HG03354 (cell line): ENCODE measurements around the gene ACVR2B.

ENCODE experiments used
- ATAC-seq: cut with Tn5 transposase; IDR thresholded peaks from one replicate; pipeline ENCODE4 v1.9.1; 2021; ENCODE audit warnings: mild to moderate bottlenecking; ENCODE audit not compliant: unreplicated experiment, poor library complexity, severe bottlenecking

ACVR2B gene

DNA sequence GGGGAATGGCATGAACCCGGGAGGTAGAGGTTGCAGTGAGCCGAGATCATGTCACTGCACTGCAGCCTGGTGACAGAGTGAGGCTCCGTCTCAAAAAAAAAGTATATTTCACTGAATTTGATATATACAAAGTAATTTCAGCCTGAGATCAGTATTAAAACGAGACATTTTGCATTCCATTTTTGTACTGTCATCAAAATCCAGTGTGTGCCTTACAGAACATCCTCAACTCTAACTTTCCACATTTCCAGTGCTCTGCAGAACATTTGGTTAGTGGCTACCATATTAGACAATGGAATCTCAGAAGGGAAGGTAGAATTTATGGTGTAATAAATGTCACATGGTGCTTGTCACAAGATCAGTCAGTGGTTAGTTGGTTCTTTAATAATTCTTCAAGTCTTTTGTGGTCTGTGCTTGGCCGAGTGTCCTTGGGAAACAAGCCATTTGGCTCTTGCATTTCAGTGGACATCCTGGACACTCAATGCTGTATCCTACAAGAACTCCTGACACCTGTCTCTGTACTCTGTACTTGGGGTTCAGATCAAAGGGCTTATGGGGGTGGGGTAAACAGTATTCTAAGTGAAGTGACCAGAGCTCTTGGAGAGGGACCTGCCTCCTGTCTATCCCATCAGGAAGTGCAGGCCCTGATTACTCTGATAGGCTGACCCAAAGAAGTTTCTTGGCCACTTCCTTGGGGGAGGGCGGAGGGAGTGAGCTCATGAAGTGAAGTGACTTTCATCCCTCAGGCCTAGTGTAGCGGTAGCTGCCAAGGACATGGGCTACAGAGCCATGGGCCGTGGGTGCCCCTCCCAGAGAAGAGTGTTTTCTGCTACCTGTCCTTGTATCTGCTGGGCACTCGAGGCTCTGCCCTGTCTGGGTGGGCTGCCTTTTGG lies 3.7 kb downstream of the ACVR2B start:
- no peak for ATAC-seq

DNA sequence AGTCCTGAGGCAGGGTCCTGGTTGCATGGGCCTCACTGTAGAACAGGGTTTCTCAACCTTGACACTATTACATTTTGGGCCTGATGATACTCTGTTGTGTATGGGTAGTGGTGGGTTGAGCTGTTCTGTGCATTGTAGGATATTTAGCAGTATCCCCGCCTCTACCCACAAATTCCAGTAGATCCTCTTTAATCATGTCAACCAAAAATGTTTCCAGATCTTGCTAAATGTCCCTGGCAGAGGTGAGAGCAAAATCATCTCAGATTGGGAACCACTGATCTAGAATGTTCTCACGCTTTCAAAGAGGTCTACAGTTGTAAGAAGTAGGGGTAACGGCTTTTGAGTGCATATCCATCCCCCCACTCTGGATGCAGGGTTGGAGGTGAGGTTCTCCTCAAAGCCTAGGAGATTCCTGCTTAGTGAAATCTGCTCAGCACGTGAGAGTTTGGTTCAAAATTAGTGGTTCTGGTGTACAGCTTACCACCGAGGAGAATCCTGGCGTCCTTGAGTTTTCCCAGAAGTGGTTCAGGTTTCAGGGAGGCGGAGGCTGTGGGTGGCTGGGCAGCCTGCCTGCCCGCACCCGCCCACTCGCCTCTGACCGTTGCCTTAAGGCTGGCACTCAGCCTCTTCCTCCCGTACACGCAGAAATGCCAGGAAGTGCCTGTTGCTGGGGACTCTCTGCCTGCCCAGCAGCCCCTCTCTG lies 5.3 kb downstream of the ACVR2B start:
- no peak for ATAC-seq

DNA sequence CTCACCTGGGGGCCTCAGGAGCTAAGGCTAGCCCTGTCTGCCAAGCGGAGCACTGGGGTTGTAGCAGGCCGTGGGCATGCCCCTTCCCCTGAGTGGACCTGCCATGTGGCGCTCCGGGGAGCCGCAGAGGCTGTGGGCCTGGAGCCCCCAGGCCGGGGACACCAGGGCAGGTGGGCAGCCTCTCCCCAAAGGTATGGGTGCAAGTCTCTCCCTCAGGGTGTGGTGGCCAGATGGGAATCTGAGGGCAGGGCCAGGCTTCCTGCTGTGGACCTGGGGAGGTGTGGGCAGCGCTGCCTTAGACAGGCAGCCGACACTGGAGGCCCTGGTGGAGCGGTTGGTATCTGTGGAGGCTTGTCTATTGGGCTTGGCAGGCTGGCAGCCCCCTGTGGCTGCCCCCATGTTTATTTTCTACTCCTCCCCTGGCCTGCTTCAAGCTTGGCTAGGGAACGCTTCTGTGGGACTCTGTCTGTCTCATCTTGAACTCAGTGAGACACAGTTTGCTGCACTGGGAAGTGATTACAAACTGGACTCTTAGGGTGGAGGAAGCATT lies 5.9 kb downstream of the ACVR2B start:
- no peak for ATAC-seq

DNA sequence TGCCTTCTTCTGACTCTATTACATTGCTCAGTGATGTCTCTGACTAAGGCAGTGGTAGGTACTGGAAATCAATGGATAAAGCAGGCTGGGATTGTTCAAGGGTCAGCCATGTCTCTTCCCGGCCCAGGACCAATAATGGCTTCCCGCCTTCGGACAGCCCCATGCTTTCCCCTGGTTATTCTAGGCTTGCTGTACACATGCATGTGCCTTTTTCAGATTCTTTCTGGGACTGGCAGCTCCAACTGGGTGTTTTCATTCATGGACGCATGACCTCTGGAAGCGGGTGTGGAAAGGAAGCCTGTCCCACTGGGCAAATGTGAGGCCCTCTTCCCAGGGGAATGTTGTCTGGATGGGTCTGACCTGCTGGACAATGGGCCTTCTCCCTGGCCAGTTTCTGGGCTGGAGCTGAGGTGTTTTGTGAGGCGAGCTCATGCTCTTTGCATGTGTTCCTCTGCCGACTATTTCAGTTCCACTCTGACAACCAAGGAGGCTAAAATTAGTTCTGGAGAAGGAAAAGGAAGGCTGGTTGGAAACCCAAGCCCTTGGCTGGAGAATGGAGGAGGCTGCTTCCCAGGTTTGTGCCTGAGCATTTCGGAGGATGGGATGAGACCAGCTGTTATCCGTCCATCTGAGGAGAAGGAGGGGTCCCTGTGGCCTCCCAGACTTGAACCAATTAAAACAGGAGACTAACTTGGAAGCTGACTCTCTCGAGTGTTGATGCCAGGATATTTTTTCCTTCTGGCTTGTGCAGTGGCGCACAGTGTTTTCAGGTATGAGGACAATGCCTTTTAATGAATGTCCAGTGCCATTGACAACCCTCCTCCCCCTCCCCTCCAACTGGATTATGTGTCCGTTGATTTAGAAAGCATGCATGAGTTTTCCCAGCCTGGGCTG lies 6.9 kb downstream of the ACVR2B start:
- ATAC-seq, result no peak

DNA sequence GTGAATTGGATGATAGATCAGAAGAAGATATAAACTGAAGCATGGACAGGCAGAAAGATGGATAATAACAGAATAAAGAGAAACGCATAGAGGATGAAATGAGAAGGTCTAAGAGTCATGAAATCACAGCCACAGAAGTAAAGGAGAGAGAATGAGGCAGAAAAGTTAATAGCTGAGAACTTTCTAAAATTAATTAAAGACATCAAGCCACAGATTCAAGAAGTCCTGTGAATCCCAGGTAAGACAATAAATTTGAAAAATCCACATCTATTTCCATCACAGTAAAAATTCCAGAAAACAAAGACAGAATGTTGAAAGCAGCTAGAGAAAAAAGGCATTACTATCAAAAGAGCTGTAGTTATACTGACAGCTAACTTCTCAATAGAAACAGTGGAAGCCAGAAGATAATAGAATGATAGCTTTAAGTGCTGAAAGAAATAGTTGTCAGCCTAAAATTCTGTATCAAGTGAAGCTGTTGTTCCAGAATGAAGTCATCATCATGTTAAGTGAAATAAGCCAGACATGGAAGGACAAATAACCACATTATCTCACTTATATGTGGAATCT lies 12.0 kb downstream of the ACVR2B start:
- ATAC-seq, result no peak

DNA sequence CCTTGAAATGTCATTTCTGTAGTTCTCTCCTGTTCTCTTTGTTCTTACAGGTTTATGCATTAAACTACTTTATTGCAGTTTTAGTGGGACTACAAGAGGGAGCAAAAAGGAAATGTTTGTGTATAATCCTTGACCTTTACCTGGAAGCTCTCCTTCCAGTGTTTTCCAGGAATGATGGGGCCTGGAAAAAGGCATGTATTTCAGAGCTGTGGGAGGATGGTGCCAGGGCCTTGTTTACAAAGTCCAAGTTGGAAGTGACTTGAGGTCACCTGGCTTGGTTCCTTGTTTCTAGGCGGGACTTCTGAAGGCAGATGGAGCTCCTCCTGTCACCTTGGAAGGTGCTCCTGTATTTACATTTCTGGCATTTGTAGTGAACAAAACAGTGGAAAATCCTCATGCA lies 15.1 kb downstream of the ACVR2B start:
- no peak for ATAC-seq

DNA sequence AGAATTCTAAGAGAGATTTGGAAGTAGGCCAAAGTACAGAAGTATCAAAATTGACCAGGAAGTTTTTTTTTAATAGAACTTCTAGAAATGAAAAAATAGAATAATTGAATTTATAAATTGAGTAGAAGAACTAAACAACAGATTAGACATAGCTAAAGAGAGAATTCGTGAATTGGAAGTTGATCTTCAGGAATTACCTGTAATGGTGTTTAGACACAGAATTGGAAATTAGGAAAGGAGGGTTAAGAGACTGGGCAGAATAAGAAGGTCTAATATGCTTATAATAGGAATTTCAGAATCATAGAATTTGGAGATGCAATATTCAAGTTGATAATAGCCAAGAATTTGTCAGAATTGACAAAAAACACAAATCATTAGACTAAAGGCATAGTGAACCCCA lies 16.2 kb downstream of the ACVR2B start:
- no peak for ATAC-seq

DNA sequence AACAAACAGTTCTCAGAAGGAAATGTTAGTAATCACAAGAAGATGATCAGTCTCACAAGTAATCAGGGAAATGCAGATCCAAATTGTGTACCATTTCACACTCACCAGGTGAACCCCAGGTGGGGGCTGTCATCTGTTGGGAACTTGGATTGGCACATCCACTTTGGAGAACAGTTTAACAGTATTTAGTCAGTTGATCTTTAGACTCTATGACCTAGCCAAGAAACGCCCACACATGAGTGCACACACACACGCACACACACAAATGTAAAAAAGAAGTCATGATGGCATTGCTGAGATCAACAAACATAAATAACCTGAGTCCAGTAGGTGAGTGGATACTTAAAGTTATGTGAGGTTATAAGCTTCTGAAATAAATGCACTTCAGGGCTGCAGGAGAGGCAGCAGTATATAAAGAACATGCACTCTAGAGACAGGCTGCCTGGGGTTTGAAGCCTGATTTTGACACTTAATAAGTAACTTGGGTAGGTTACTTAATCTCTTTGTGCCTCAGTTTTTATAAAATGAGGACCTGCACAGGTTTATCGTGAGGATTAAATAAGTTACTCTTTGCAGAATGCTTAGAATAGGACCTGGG lies 17.7 kb downstream of the ACVR2B start:
- no peak for ATAC-seq

DNA sequence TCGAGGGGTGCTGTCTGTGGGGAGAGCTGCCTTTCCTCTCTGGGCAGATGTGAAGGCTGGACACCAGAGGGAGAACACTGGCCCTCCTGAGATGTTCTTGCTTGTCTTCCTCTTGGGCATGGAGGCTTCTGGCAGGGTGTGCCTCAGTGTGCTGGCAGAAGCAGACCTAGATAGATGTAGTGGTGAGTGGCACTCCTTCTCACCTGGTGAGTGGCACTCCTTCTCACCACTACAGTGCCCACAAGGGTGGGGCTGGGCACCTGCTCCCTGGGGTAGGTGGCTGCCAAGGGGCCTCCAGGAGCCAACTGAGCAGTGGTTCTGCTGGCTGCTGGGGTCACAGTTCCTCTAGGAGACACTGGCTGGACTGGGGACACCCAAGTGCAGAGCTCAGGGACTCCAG lies 18.7 kb downstream of the ACVR2B start:
- no peak for ATAC-seq

DNA sequence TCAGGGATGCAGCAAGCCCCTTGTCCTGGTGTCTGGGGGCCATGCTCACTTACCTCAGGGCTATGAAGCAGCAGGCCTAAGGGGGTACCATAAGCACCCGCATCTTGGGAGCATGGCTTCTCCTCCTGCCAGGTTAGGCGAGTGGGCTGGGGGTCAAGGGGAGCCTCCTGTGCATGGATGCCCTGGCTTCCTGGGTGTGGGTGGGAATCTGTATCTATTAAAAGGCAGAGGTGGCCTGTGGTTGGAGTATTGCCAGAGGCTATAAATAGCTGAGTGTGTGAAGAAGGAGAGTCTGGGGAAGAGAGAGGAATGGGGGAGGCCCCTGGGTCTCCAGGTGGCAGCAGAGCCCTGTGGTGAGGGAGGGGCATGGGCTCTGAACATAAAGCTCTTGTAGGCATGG lies 19.5 kb downstream of the ACVR2B start:
- no peak for ATAC-seq

DNA sequence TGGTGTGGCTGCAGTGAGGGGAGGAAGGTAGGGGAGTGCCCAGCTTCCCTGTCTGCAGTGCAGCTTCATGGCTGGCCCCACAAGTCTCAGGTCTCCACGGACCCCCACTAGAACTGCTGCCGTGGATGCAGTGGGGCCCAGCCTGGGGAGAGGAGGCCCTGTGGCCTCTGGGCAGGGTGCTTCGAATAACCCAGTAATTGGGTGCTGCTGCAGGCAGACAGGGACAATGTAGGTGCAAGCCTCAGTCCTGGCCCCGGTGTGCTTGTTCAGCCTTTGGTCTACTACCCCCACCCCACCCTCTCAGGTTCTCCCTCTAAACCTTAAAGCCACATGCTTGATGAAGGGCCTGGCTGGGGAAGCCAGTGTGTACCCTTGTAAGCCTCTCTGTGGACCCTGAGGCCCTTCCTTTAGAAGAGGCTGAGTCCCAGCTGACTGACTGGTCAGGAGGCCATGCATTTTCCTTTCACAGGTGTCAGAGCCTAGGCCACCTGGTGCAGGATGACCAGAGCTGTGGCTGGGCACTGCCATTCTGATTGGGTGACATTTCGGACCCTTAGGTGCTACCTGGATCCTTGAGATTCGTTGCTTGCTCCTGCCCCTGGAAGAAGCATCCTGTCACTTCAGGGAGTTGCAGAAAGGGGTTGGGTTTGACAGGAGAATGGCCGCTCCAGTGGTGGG lies 21.4 kb downstream of the ACVR2B start:
- ATAC-seq, result no peak

DNA sequence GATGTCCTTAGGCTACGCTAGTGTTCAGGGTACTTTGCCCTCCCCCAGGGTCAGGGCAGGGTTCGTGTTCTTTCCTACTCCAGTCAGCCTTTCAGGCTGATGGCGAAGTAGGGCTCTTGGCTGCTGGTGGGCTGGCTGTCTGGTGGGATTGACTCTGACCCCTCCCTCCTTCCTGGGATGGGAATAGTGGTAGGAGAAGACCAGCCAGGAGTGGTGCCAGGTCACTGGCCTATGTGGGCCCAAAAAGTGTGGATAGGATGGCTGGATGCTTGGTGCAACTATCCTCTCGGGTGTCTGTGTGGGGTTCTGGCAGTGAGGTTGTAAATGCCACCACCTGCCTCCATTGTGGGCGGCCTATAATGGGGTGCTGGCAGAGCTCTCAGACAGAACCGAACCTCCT lies 22.0 kb downstream of the ACVR2B start:
- no peak for ATAC-seq

DNA sequence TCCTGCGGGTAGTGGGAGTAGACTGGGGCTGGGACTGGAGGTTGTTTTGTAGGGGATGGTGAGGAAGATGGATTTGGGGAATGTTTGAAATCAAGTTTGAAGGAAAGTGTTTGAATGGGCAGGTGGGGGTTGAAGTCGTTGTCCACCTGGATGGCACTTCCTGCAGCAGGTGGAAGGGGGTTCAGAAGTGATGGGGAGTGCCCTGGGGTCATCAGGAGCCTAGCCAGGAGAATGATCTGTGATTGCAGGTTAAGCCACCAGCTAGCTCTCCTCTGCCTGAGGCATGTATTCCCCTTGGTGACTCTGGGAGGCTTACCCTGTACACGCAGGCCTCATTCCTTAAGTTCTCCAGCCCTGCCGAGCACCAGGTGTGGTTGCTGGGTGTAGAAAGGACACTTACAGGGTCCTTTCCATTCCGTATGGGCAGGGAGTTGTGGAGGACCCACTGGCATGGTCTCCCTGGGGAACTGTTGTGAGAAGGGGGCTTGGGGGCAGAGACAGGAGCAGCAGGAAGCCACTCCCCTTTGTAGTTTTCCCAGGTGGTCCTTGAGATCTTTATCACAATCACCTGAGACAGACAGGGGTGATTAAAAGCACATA lies 22.6 kb downstream of the ACVR2B start:
- ATAC-seq, result no peak

DNA sequence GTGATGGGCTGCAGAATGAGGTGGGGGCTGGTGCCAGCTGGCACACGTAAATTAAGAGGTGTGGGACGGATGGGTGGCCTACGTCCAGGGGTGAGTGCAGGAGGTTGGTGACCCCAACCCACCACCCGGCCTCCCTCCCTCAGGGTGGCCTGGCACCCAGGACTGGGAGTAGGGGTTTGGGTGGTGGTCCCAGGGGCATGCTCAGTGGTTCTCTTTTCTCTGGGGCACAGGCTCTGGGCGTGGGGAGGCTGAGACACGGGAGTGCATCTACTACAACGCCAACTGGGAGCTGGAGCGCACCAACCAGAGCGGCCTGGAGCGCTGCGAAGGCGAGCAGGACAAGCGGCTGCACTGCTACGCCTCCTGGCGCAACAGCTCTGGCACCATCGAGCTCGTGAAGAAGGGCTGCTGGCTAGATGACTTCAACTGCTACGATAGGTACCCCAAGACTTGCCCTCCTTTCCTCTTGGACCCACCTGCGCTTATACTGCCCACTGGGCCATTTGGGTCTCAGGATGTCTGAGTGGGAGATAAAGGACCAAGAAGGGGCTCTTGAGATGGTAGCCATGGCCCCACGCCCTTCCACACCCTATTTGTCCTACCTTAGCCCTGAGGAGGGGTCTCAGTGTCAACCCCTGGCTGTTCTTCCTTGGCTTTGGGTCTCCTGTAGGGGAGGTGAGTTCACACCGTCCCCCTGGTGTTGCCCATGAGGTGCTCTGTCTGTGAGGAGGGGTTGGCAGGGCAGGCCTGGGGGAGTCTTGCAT lies 23.5 kb downstream of the ACVR2B start:
- ATAC-seq, result no peak

DNA sequence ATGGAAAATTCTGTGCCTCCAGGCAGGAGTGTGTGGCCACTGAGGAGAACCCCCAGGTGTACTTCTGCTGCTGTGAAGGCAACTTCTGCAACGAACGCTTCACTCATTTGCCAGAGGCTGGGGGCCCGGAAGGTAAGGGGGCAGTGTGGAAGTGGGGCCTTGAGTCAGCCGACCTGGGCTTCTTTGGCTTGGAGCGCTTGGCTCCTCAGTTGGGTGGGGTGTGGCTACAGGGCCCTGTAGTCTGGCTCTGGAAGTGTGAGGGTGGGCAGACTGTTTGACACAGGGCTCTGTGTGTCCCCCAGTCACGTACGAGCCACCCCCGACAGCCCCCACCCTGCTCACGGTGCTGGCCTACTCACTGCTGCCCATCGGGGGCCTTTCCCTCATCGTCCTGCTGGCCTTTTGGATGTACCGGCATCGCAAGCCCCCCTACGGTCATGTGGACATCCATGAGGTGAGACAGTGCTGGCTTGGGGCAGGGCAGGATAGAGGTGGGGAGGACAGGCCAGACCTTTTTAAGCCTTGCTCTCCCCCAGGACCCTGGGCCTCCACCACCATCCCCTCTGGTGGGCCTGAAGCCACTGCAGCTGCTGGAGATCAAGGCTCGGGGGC lies 24.3 kb downstream of the ACVR2B start:
- ATAC-seq, result no peak

DNA sequence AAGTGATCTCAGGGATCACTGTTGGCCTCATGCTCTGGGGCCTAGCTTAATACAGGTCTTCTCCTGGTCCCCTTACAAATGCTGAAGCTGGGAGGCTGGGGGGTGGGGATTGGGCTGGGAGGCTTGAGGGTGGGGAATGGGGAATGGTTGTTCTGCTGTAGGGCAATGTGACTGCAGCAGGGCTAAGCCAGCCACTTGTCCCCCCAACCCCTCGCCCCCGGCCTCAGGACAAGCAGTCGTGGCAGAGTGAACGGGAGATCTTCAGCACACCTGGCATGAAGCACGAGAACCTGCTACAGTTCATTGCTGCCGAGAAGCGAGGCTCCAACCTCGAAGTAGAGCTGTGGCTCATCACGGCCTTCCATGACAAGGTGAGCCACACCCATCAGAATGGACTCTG lies 25.2 kb downstream of the ACVR2B start:
- ATAC-seq, result no peak

DNA sequence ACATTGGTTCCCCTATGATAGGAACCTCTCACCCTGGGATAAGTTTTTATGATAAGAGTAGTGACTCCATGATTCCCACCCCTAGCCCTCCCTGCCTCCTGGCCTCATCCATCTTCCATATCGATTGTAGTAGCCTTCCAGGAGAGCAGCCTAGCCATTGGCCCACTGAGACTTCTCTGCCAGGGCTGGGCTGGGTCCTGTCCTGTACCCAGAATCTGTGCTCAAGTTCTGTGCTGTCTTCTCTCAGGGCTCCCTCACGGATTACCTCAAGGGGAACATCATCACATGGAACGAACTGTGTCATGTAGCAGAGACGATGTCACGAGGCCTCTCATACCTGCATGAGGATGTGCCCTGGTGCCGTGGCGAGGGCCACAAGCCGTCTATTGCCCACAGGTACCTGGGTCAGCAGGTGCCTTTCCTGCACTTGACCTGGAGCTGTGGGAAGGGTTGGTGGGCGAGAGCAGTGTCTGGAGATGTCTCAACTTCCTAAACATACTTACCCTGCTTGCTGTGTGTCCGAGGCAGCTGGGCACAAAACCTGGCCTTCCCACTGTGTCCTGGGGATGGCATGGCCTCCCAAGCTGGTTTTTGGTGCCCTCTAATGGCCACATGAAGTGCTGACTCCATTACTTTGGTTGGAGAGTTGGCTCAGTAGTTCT lies 25.9 kb downstream of the ACVR2B start:
- peak; percentile 77 for ATAC-seq
